ENCODE measurements around the gene FLVCR2. TPM values are rescaled to one million over a fixed set of nuclear protein-coding genes. Genes with fewer than 3 reads are reported as not detected.

Gene FLVCR2
- total RNA-seq, 6 donors from 2014 or later: 19.4 to 41.3 (median 31.8) TPM

DNA sequence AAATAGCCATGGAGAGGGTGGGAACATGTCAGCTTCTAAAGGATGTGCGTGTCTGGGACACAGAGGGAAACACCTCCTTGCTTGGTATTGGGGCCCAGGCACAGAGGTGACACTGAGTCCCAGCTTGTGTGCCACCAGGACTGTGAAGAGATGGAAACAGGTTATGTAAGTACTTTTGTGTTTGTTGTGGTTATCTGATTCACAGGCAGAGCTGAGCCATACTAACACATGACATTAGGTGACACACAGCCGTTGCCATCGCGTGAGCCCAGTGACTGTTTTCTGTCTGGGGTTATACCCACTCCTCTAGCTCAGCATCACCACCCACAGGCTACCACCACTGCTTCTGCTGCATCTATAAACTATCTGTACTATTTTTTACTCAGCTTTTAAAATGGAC, 12.1 kb upstream of the FLVCR2 start:
- no peaks in the 10 kb centered on the region for H3K36me3 ChIP-seq
- no peaks in the 10 kb centered on the region for H3K4me1 ChIP-seq
- no peak for ATAC-seq (ENCODE audit: low FRiP score in 2 of 2)
- WGBS, 2 donors: 75 to 76% methylated on average over 4 of the region's 4 CpGs
- TF ChIP-seq POLR2AphosphoS5 (IDR thresholded peaks at IDR 0.05): no peak
- TF ChIP-seq, protein P1, sequence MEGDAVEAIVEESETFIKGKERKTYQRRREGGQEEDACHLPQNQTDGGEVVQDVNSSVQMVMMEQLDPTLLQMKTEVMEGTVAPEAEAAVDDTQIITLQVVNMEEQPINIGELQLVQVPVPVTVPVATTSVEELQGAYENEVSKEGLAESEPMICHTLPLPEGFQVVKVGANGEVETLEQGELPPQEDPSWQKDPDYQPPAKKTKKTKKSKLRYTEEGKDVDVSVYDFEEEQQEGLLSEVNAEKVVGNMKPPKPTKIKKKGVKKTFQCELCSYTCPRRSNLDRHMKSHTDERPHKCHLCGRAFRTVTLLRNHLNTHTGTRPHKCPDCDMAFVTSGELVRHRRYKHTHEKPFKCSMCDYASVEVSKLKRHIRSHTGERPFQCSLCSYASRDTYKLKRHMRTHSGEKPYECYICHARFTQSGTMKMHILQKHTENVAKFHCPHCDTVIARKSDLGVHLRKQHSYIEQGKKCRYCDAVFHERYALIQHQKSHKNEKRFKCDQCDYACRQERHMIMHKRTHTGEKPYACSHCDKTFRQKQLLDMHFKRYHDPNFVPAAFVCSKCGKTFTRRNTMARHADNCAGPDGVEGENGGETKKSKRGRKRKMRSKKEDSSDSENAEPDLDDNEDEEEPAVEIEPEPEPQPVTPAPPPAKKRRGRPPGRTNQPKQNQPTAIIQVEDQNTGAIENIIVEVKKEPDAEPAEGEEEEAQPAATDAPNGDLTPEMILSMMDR (IDR thresholded peaks at IDR 0.05): no peak
- no peak overlapping the region for H3K4me3 ChIP-seq
- H3K27ac ChIP-seq: no peak overlapping the region
- DNase-seq: no peak
- H3K9me3 ChIP-seq: no peaks in the 10 kb centered on the region
- H3K27me3 ChIP-seq: no peaks in the 10 kb centered on the region

GRCh38 chr14:75566752-75567151, 11.7 kb upstream of the FLVCR2 start:
- DNase-seq: no peak
- Histone ChIP-seq H3K4me1 (no peaks in the 10 kb centered on the region), H3K9me3 (no peaks in the 10 kb centered on the region), H3K27ac (no peak overlapping the region), H3K4me3 (no peak overlapping the region), H3K27me3 (no peaks in the 10 kb centered on the region), H3K36me3 (no peaks in the 10 kb centered on the region)
- no peak for ATAC-seq (ENCODE audit: low FRiP score in 2 of 2)
- TF ChIP-seq, protein P1 (IDR thresholded peaks at IDR 0.05): no peak
- TF ChIP-seq EP300 (IDR thresholded peaks at IDR 0.05) (no peak), POLR2A (IDR thresholded peaks at IDR 0.05) (no peak), POLR2AphosphoS5 (IDR thresholded peaks at IDR 0.05) (no peak)
- WGBS, 2 donors: 80 to 91% methylated on average over 8 of the region's 8 CpGs

- DNase-seq (no peak), ATAC-seq (ENCODE audit: low FRiP score in 2 of 2) (no peak)
- WGBS, 2 donors: 87 to 90% methylated on average over 7 of the region's 7 CpGs
- peaks cover 0 to 4% (median 0%) of the 10 kb centered on the region in 4 donors for H3K4me1 ChIP-seq
- TF ChIP-seq, protein P1 (IDR thresholded peaks at IDR 0.05): no peak
- TF ChIP-seq EP300 (IDR thresholded peaks at IDR 0.05) (no peak), POLR2AphosphoS5 (IDR thresholded peaks at IDR 0.05) (no peak), POLR2A (IDR thresholded peaks at IDR 0.05) (no peak)
- no peak overlapping the region for H3K27ac ChIP-seq
- no peak overlapping the region for H3K4me3 ChIP-seq
- H3K27me3 ChIP-seq: no peaks in the 10 kb centered on the region
- no peaks in the 10 kb centered on the region for H3K9me3 ChIP-seq
- H3K36me3 ChIP-seq: no peaks in the 10 kb centered on the region
These were observed 10.3 kb upstream of the FLVCR2 start for GRCh38 chr14:75568140-75568539.

GRCh38 chr14:75568791-75569190, 9.6 kb upstream of the FLVCR2 start:
- DNase-seq: no peak
- no peaks in the 10 kb centered on the region for H3K36me3 ChIP-seq
- H3K27me3 ChIP-seq: no peaks in the 10 kb centered on the region
- no peak for TF ChIP-seq POLR2A (IDR thresholded peaks at IDR 0.05)
- TF ChIP-seq EP300 (IDR thresholded peaks at IDR 0.05): no peak
- TF ChIP-seq POLR2AphosphoS5 (IDR thresholded peaks at IDR 0.05): no peak
- TF ChIP-seq, protein P1 (IDR thresholded peaks at IDR 0.05): no peak
- H3K9me3 ChIP-seq: no peaks in the 10 kb centered on the region
- peaks cover 0 to 4% (median 0%) of the 10 kb centered on the region in 4 donors for H3K4me1 ChIP-seq
- H3K27ac ChIP-seq: no peak overlapping the region
- no peak for ATAC-seq (ENCODE audit: low FRiP score in 2 of 2)
- no peak overlapping the region for H3K4me3 ChIP-seq
- whole genome bisulfite sequencing, 2 donors: 82 to 85% methylated on average over 6 of the region's 6 CpGs

DNA sequence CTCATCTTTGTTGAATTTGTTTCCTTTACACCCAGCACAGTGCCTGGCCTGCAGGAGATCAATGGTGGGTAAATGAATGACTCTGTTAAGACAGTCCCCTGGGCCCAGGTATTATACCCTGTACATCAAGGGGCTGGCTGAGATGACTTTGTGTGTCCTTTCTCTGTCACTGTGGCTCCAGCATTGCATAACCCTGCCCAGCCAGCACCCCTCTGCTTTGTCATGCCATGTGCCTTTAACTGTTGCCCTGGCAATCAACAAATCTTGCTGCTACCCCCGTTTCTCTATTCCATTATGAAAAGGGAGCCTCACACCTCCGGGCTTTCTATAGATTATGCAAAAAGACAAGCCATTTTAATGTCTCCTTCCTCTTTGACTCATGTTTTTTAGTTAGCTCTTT, 7.6 kb upstream of the FLVCR2 start:
- Histone ChIP-seq H3K9me3 (no peaks in the 10 kb centered on the region), H3K27ac (no peak overlapping the region), H3K4me1 (peaks cover 0 to 4% (median 0%) of the 10 kb centered on the region in 4 donors), H3K27me3 (no peaks in the 10 kb centered on the region), H3K4me3 (no peak overlapping the region), H3K36me3 (no peaks in the 10 kb centered on the region)
- ATAC-seq (ENCODE audit: low FRiP score in 2 of 2): no peak
- no peak for DNase-seq
- TF ChIP-seq POLR2AphosphoS5 (IDR thresholded peaks at IDR 0.05) (no peak), EP300 (IDR thresholded peaks at IDR 0.05) (no peak), POLR2A (IDR thresholded peaks at IDR 0.05) (no peak)
- TF ChIP-seq, protein P1 (IDR thresholded peaks at IDR 0.05): no peak
- 50 to 54% methylated on average over 2 of the region's 2 CpGs for WGBS, 2 donors
